SJCRH30 (cell line): ENCODE results near the gene AP2B1. TPM values are rescaled to one million over a fixed set of nuclear protein-coding genes. Genes with fewer than 3 reads are reported as not detected.

ENCODE experiments used
- DNase-seq, 2 experiments: peaks; one replicate each; pipeline ENCODE4 v3.0.0-alpha.2; 2015 to 2020
- H3K27ac ChIP-seq: fragments of 250-450 bp; sonication (Bioruptor Pico); 2 replicates; pipeline ENCODE4 v1.5.1; 2020; ENCODE audit warnings: mild to moderate bottlenecking, moderate library complexity
- H3K27me3 ChIP-seq: fragments of 250-450 bp; sonication (Bioruptor Pico); 2 replicates; pipeline ENCODE4 v1.5.1; 2020; ENCODE audit warnings: mild to moderate bottlenecking, moderate library complexity
- H3K36me3 ChIP-seq: fragments of 250-450 bp; sonication (Bioruptor Pico); 2 replicates; pipeline ENCODE4 v1.5.1; 2020; ENCODE audit warnings: mild to moderate bottlenecking, moderate library complexity
- H3K4me1 ChIP-seq: fragments of 250-450 bp; sonication (Bioruptor Pico); 2 replicates; pipeline ENCODE4 v1.5.1; 2020; ENCODE audit warnings: mild to moderate bottlenecking, moderate library complexity
- H3K4me3 ChIP-seq: fragments of 250-450 bp; sonication (Bioruptor Pico); 2 replicates; pipeline ENCODE4 v1.5.1; 2020; ENCODE audit warnings: mild to moderate bottlenecking, moderate library complexity
- H3K9me3 ChIP-seq: fragments of 250-450 bp; sonication (Bioruptor Pico); replicated peaks from 2 replicates; pipeline ENCODE4 v1.5.1; 2020; ENCODE audit warnings: mild to moderate bottlenecking, moderate library complexity
- total RNA-seq: library from RNA; depleted of rRNA; stranded (reverse); fragments of >200 nt; shearing (Covaris generic); gene quantifications from 2 replicates; pipeline ENCODE4 v1.2.3, GENCODE V29; 2014

AP2B1 gene
- total RNA-seq, 1 experiment from 2014 or later, result 123 TPM

DNA sequence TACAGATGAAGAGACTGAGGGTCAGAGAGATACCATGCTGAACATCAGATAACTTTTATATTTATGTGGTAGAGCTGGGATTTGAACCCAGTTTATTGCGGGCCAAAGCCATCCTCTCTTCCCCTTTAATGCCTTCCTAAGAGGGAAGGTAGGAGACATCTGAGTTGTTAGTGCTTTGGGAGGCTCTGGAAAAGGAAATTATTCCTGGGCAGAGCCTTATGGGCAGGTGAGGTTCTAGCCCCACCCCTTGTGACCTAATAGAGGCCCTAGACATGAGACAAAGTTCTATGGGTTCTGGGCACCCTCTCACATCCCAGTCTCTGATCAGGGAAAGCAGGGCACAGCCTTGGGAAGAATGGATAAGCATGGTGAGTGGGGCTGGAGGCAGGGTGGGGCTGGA is 173.5 kb downstream of the AP2B1 start, which contains the start of gene C17orf50:
C17orf50 (plus strand) TSS at position 301 of the 400 bp plus-strand sequence; CDS start at position 356, 55 bp downstream.
- peaks cover 17% of the 10 kb centered on the region for H3K27me3 ChIP-seq
- no peak within 1 kb of the TSS for H3K4me3 ChIP-seq
- no peaks in the 10 kb centered on the region for H3K9me3 ChIP-seq
- H3K4me1 ChIP-seq, result peaks cover 10% of the 10 kb centered on the region
- DNase-seq, result no peak
- H3K27ac ChIP-seq, result no peak within 1 kb of the TSS
- no peaks in the 10 kb centered on the region for H3K36me3 ChIP-seq

DNA sequence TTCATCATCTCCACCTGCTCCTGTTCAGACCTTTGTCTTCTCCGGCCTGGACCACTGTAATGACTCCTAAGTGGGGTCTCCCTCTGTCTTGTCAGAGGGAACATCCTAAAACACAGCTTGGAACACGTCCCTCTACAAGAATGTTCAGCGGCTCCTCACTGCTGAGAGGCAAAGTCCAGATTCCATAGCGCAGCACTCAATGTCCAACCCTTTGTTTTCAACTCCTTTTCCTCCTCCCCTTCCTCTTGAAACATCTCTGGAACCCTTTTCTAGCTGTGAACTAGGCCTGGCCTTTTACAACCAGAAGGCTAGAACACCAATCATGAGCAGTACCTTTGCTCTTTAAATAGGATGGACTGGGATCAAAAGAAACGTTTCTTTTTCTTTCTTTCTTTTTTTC is 174.5 kb downstream of the AP2B1 start:
- Histone ChIP-seq H3K9me3 (no peaks in the 10 kb centered on the region), H3K27ac (no peak overlapping the region), H3K36me3 (no peaks in the 10 kb centered on the region), H3K27me3 (peaks cover 20% of the 10 kb centered on the region), H3K4me1 (peaks cover 14% of the 10 kb centered on the region), H3K4me3 (no peak overlapping the region)
- no peak for DNase-seq

DNA sequence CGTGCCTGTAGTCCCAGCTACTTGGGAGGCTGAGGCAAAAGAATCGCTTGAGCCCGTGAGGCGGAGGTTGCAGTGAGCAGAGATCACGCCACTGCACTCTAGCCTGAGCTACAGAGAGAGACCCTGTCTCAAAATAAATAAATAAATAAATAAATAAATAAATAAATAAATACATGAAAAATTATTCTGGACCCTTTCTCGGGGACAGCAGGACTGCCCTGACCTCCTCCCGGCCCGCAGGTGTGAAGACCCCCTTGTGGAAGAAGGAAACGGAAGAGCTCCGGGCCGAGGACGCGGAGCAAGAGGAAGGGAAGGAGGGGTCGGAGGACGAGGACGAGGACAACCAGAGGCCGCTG is 176.6 kb downstream of the AP2B1 start:
- peaks cover 14% of the 10 kb centered on the region for H3K4me1 ChIP-seq
- no peaks in the 10 kb centered on the region for H3K9me3 ChIP-seq
- H3K27me3 ChIP-seq, result peaks cover 23% of the 10 kb centered on the region
- no peak overlapping the region for H3K27ac ChIP-seq
- H3K4me3 ChIP-seq, result no peak overlapping the region
- no peaks in the 10 kb centered on the region for H3K36me3 ChIP-seq
- DNase-seq, result no peak

DNA sequence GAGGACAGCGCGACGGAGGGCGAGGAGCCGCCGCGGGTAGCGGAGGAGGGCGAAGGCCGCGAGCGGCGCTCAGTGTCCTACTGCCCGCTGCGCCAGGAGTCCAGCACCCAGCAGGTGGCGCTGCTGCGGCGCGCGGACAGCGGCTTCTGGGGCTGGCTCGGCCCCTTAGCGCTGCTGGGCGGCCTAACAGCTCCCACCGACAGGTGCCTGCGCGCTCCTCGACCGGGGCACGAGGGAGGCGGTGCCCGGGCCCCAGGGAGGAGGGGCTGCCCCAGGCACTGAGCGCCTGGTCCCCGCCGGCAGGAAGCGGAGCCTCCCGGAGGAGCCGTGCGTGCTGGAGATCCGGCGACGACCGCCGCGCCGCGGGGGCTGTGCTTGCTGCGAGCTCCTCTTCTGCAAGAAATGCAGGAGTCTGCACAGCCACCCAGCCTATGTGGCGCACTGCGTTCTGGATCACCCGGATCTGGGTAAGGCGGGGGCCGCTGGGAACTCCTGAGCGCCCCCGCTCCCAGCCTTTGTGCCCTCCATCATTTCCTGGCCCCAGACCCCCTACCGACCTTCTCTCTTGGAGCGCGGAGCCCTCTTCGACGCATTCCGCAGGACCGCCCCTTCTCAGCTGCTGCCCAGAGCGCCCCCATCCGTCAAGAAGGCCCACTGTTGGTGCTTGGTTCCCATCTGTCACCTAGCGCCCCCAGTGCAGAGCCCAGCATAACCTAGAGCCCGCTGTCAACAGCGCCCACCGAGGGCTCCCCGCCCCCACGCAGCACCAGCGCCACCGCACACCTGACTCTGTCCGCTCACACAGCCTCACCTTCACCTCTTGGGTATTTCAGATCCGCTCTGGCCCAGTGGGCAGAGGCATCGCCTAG is 177.2 kb downstream of the AP2B1 start:
- Histone ChIP-seq H3K27me3 (peaks cover 19% of the 10 kb centered on the region), H3K36me3 (no peaks in the 10 kb centered on the region), H3K27ac (no peak overlapping the region), H3K4me3 (peak overlapping the region; percentile 43), H3K9me3 (no peaks in the 10 kb centered on the region), H3K4me1 (peaks cover 14% of the 10 kb centered on the region)
- DNase-seq, result peak; percentile 92 to 96

DNA sequence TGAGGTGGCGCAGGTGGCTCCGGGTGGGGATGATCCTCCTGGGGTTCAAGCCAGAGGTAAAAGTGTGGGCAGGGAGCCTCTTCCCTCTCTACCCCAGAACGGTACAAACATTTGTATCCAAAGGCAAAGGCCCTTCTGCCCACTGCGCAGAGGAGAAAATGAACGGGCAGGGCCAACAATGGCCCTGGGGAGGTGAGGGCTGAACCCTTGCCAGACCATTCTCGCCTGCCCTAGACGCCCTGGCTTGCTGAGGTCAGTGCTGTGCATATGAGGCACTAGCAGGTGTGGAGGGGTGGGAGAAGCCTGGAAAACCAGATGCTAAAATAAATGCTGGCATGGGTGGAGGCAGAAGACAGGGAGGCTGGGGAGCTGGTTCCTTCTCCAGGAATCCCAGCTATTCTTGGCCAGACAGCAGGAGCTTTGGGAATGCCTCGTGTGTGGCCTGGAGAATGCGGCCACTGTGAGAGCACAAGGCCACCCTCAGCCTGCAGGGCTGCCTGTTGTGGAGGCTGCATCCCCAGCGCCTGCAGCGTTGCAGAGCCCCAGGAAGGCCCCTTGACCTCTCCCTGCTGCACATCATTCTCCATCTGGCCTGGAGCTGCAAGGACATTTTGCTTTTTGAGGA is 178.1 kb downstream of the AP2B1 start:
- H3K4me3 ChIP-seq, result no peak overlapping the region
- DNase-seq, result peak; percentile 37 to 38
- no peaks in the 10 kb centered on the region for H3K9me3 ChIP-seq
- no peak overlapping the region for H3K27ac ChIP-seq
- no peaks in the 10 kb centered on the region for H3K36me3 ChIP-seq
- H3K27me3 ChIP-seq, result peaks cover 19% of the 10 kb centered on the region
- peaks cover 14% of the 10 kb centered on the region for H3K4me1 ChIP-seq

DNA sequence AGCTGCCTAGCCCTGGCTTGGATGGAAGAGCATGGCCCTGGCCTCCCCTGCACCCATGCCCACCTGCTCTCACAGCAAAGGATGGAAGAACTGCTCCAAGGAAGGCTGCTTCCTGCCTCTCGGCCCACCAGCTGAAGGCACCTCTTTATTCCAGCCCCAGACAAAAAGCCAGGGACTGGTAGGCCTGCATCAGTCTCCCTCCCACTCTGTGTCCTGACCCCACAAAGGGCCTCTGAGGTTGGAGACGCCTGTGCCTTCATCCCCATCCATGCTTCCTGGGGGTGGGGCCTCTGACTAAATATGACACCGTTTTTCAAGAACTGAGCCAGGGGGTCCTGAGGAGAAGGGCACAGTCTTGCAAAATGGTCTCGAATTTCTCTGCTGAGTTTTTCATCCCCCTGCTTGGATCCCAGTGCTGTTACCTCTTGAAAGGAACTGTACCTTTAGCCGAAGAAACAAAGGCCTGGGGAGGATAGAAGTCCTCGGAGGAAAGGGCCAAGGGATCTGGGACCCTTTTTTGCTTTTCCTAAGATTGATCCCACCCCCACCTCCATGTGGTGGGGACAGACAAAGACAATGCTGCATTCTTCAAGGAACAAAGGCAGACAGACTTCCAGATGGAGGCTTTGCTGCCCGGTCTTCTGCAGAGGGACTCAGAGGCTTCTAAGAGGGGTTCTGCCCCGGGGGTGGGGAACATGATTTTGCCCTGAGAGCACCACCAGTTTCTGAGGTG is 178.8 kb downstream of the AP2B1 start:
- Histone ChIP-seq H3K4me3 (no peak overlapping the region), H3K27me3 (peaks cover 17% of the 10 kb centered on the region), H3K9me3 (no peaks in the 10 kb centered on the region), H3K36me3 (no peaks in the 10 kb centered on the region), H3K4me1 (peaks cover 14% of the 10 kb centered on the region), H3K27ac (no peak overlapping the region)
- no peak for DNase-seq

DNA sequence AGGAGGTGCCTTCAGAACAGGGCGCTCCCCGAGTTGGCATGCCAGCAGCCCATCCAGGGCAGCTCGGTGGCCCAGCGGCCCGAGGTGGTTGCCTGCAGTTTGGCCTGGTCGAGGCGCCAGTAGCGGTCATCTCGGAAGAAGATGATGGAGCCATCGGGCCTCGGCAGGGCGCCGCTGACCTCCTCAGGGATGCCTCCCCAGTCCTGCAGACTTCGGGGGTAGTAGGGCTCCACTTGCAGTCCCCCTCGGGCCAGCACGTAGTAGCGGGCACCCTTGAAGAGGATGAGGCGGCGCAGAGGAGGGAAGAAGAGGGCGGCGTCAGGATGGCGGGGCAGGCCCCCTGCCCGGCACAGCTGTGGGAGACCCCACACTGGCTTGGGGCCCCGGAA is 179.4 kb downstream of the AP2B1 start:
- H3K4me3 ChIP-seq, result no peak overlapping the region
- peaks cover 16% of the 10 kb centered on the region for H3K27me3 ChIP-seq
- no peaks in the 10 kb centered on the region for H3K36me3 ChIP-seq
- no peak for DNase-seq
- H3K4me1 ChIP-seq, result peaks cover 14% of the 10 kb centered on the region
- no peaks in the 10 kb centered on the region for H3K9me3 ChIP-seq
- no peak overlapping the region for H3K27ac ChIP-seq

DNA sequence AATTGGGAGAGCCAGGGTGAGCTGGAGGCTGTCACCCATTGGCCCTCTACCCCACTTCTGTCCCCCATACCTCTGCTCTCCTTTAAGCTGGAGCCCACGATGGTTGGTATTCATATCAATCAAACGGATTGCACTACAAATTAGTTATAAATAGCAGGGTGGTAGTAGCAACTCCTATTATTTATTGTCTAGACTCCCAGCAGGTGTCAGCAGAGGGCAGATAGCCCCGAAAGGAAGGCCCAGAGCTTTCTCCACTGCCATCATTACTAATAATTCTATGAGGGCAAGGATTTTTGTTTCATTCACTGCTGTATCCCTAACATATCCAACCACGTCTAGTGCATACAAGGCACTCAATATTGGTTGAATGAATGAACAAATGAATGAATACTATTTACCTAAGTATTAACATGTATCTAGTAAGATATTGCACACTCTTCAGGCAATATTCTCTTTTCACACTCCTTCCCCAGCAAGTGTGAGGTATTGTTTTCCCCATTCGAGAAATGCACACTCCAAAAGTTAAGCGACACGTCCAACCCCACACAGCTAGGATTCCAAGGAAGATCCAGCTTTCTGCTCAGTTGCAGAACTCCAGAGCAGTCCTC is 179.9 kb downstream of the AP2B1 start:
- Histone ChIP-seq H3K36me3 (no peaks in the 10 kb centered on the region), H3K27me3 (peaks cover 12% of the 10 kb centered on the region), H3K4me1 (peaks cover 14% of the 10 kb centered on the region), H3K4me3 (no peak overlapping the region), H3K27ac (no peak overlapping the region), H3K9me3 (no peaks in the 10 kb centered on the region)
- DNase-seq, result no peak

DNA sequence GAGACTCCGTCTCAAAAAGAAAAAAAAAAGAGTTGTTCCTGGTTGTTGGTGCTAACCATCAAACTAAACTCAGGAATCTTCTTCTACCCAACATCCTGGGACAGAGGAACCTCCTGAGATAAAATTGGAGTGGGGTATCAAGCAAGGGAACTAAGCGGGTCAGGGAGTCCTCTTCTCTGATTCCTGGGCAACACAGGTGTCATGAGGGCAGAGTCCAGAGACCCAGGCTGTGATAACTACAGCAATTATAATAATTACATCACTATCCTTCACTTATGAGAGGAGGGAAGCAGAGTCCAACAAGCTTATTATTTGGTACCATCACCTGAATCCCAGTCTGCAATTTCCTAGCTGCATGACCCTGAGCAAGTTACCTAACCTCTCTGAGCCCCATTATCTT is 181.7 kb downstream of the AP2B1 start:
- peaks cover 9% of the 10 kb centered on the region; the same call in 1 of the 2 replicates for H3K27me3 ChIP-seq
- no peak overlapping the region for H3K27ac ChIP-seq
- no peak for DNase-seq
- no peaks in the 10 kb centered on the region for H3K36me3 ChIP-seq
- H3K4me1 ChIP-seq, result peaks cover 18% of the 10 kb centered on the region
- H3K9me3 ChIP-seq, result no peaks in the 10 kb centered on the region
- no peak overlapping the region for H3K4me3 ChIP-seq

DNA sequence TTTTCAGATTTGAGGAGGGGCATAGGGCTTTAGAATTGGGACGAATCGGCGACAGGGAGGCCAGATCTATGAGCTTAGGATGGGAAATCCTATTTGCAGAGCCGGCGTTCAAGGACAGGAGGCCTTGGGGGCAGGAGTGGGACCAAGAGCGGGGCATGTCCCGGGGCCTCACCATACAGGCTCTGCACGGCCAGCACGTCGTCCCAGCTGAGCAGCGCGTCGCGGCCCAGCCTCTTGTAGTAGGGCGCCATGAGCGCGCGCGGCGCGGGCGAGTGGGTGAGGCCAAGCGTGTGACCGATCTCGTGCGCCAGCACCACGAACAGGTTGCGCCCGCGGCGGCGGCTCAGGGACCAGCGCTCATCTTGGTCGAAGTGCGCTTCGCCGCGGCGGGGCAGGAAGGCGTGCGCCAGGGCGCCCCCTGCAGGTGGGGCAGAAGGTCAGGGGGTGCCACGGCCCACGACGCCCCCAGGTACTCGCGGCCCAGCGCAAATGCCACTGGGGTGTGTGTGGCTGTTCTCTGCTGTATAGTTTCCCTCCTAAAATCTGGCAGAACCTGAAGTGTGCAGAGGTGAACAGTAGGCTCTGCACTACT is 182.9 kb downstream of the AP2B1 start:
- peaks cover 21% of the 10 kb centered on the region for H3K4me1 ChIP-seq
- H3K9me3 ChIP-seq, result no peaks in the 10 kb centered on the region
- no peaks in the 10 kb centered on the region for H3K36me3 ChIP-seq
- no peak overlapping the region for H3K4me3 ChIP-seq
- no peak for DNase-seq
- peaks cover 12% of the 10 kb centered on the region; the same call in 1 of the 2 replicates for H3K27me3 ChIP-seq
- H3K27ac ChIP-seq, result no peak overlapping the region

DNA sequence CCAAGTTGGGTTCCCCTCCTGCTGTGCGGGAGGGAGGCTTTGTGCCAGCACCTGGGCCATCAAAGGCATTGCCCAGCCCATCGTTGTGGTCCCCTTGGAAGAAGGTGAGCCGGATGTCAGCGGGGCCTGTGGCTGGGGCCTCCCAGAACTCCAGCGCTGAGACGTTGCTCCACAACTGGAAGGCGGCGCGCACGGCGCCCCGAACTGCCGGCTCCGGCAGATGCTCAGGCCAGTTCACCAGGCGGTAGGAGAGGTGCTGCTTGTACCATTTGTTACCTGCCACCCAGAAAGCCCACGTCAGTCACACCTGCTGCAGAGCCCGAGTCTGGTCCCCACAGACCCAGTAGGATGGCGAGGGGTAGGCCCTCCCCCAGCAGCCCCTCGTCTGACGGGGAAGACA is 186.0 kb downstream of the AP2B1 start:
- H3K27me3 ChIP-seq, result peaks cover 23% of the 10 kb centered on the region
- no peaks in the 10 kb centered on the region for H3K36me3 ChIP-seq
- no peak overlapping the region for H3K4me3 ChIP-seq
- no peaks in the 10 kb centered on the region for H3K9me3 ChIP-seq
- DNase-seq, result no peak
- no peak overlapping the region for H3K27ac ChIP-seq
- H3K4me1 ChIP-seq, result peaks cover 21% of the 10 kb centered on the region

DNA sequence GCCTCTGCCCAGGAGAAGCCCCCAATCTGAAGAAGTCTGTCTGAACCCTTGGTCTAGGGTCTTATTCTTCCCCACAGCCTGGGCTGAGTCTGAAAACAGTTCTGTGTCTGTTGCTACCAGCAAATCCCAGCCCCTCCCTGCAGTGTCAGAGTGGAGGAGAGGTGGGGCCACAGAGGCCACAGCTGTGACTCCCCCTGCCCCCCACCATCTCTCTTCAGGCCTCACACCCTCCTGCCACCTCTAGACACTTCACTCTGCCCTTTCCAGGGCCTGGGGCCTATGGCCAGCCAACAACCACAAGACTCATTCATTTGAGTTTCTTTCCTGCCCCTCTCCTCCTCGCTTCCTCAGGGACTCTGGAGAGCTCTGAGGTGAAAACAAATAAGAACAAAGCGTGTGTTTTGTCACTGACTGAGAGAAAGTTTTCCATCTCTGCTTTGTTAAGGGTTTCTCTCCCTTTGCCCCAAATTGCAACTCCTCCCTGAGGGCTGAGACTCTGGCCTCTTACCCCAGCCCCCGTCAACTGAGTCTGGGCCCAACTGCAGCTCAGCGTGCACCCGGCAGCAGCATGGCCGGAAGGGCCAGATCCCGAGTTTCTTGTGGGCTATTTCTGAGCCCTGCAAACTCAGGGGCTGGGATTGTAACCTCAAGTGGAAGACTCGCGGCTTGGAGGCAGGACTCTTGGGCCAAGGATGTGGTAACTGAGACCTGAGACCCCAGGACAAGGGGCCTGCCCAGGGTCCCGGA is 186.7 kb downstream of the AP2B1 start:
- DNase-seq, result no peak
- H3K4me3 ChIP-seq, result no peak overlapping the region
- H3K27me3 ChIP-seq, result peaks cover 30% of the 10 kb centered on the region
- peaks cover 28% of the 10 kb centered on the region for H3K4me1 ChIP-seq
- no peaks in the 10 kb centered on the region for H3K9me3 ChIP-seq
- H3K27ac ChIP-seq, result no peak overlapping the region
- no peaks in the 10 kb centered on the region for H3K36me3 ChIP-seq

DNA sequence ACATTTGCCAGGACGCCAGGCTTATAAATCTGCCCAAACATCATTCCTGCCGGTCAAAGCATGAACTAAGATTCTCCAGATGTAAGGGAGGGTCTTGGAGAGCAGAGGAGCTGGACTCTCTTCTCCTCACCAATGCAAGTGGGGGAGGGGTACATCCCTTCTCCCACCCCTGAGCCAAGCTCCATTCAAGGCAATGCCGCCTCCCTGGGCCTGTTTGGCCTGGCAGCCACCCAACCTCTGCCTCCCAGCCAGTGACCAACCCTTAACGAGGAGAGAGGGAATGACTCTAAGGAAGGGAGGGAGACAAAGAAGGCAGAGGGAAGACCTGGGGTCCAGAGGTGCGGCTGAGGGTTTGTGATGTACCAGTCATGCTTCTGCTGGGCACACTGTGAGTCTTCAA is 187.4 kb downstream of the AP2B1 start:
- no peaks in the 10 kb centered on the region for H3K36me3 ChIP-seq
- no peak overlapping the region for H3K27ac ChIP-seq

DNA sequence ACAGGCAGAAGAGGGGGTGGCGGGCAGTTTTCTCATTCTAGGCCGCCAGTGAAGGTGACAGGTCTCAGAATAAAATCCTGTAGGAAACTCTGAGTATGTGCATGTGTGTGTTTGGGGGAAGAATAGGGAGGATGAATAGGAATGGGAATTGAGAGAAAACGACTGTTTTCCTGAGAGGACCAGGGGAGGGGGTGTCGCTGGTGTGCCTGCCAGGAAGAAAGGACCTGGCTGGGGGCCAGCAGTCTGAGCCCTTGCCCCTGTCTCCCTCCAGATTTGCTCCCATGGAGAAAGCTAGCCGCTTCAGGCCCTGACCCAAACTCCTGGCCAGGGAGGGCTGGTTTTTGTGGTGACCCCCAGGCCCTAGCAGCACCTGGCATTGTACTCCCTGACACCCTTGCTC is 187.9 kb downstream of the AP2B1 start:
- DNase-seq, result no peak
- Histone ChIP-seq H3K36me3 (no peaks in the 10 kb centered on the region), H3K4me3 (no peak overlapping the region), H3K9me3 (no peaks in the 10 kb centered on the region), H3K27ac (no peak overlapping the region), H3K27me3 (peaks cover 42% of the 10 kb centered on the region), H3K4me1 (peaks cover 28% of the 10 kb centered on the region)

More for the DNA sequence above, 187.4 kb downstream of the AP2B1 start:
- peaks cover 28% of the 10 kb centered on the region for H3K4me1 ChIP-seq
- DNase-seq, result peak in 1 of 2 experiments; percentile 31
- H3K4me3 ChIP-seq, result no peak overlapping the region
- H3K9me3 ChIP-seq, result no peaks in the 10 kb centered on the region
- peaks cover 37% of the 10 kb centered on the region for H3K27me3 ChIP-seq
